HEK293 (cell line): Measurements from ENCODE around the gene SLC13A3.

Source experiments
- BCL11A ChIP-seq: fragments of 450-650 bp; formaldehyde crosslinking; IDR thresholded peaks from 2 replicates; pipeline ENCODE4 v1.5.1; 2016; ENCODE audit warnings: low read depth, missing biosample characterization, missing genetic modification characterization
- ZNF549 ChIP-seq: fragments of 450-650 bp; IDR thresholded peaks from 2 replicates; pipeline ENCODE4 v1.5.1; 2018; ENCODE audit warnings: missing biosample characterization, missing genetic modification characterization, mild to moderate bottlenecking, inconsistent platforms, moderate library complexity
- ZNF580 ChIP-seq: fragments of 450-650 bp; formaldehyde crosslinking; IDR thresholded peaks from 2 replicates; pipeline ENCODE4 v1.5.1; 2016; ENCODE audit warnings: missing biosample characterization, missing genetic modification characterization
- TF ChIP-seq, protein P1 (sequence below): fragments of 450-650 bp; formaldehyde crosslinking; IDR thresholded peaks from 2 replicates; pipeline ENCODE4 v1.5.1; 2016; ENCODE audit warnings: missing biosample characterization, missing genetic modification characterization
- TF ChIP-seq, protein P2 (sequence below): fragments of 450-650 bp; IDR thresholded peaks from 2 replicates; pipeline ENCODE4 v1.5.1; 2018; ENCODE audit warnings: missing biosample characterization, mild to moderate bottlenecking, missing genetic modification characterization

- TF ChIP-seq, protein P1, sequence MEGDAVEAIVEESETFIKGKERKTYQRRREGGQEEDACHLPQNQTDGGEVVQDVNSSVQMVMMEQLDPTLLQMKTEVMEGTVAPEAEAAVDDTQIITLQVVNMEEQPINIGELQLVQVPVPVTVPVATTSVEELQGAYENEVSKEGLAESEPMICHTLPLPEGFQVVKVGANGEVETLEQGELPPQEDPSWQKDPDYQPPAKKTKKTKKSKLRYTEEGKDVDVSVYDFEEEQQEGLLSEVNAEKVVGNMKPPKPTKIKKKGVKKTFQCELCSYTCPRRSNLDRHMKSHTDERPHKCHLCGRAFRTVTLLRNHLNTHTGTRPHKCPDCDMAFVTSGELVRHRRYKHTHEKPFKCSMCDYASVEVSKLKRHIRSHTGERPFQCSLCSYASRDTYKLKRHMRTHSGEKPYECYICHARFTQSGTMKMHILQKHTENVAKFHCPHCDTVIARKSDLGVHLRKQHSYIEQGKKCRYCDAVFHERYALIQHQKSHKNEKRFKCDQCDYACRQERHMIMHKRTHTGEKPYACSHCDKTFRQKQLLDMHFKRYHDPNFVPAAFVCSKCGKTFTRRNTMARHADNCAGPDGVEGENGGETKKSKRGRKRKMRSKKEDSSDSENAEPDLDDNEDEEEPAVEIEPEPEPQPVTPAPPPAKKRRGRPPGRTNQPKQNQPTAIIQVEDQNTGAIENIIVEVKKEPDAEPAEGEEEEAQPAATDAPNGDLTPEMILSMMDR (tag by site-specific recombination), result no peak
- TF ChIP-seq, protein P2, sequence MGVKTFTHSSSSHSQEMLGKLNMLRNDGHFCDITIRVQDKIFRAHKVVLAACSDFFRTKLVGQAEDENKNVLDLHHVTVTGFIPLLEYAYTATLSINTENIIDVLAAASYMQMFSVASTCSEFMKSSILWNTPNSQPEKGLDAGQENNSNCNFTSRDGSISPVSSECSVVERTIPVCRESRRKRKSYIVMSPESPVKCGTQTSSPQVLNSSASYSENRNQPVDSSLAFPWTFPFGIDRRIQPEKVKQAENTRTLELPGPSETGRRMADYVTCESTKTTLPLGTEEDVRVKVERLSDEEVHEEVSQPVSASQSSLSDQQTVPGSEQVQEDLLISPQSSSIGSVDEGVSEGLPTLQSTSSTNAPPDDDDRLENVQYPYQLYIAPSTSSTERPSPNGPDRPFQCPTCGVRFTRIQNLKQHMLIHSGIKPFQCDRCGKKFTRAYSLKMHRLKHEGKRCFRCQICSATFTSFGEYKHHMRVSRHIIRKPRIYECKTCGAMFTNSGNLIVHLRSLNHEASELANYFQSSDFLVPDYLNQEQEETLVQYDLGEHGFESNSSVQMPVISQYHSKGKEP (tag by site-specific recombination), result no peak
- no peak for TF ChIP-seq BCL11A (tag by site-specific recombination)
- no peak for TF ChIP-seq ZNF549 (tag by site-specific recombination)
- no peak for TF ChIP-seq ZNF580 (tag by site-specific recombination)
Observed at GRCh38 chr20:46550461-46550860, 100.8 kb downstream of the SLC13A3 start, which contains the start of gene OCSTAMP.
